ENCODE data around the gene C8B. TPM values are rescaled to one million over a fixed set of nuclear protein-coding genes. Genes with fewer than 3 reads are reported as not detected.

C8B gene
- total and polyA plus RNA-seq, 12 donors = not detected

DNA sequence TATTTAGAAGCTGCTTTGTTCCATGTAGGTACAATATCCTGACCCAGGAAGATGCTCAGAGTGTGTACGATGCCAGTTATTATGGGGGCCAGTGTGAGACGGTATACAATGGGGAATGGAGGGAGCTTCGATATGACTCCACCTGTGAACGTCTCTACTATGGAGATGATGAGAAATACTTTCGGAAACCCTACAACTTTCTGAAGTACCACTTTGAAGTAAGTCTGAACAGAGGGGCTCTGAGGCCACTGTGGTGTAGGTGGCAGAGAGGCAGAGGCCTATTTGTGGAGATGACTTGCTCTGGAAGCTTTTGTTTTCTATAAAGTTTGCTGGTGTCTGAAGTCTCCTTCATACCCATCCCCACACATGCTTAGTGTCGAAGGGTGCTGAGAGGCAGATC is 84.4 kb downstream of the C8B start:
- TF ChIP-seq, protein P1, sequence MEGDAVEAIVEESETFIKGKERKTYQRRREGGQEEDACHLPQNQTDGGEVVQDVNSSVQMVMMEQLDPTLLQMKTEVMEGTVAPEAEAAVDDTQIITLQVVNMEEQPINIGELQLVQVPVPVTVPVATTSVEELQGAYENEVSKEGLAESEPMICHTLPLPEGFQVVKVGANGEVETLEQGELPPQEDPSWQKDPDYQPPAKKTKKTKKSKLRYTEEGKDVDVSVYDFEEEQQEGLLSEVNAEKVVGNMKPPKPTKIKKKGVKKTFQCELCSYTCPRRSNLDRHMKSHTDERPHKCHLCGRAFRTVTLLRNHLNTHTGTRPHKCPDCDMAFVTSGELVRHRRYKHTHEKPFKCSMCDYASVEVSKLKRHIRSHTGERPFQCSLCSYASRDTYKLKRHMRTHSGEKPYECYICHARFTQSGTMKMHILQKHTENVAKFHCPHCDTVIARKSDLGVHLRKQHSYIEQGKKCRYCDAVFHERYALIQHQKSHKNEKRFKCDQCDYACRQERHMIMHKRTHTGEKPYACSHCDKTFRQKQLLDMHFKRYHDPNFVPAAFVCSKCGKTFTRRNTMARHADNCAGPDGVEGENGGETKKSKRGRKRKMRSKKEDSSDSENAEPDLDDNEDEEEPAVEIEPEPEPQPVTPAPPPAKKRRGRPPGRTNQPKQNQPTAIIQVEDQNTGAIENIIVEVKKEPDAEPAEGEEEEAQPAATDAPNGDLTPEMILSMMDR (IDR thresholded peaks at IDR 0.05) = no peak
- H3K27me3 ChIP-seq = no peaks in the 10 kb centered on the region
- ATAC-seq = no peak
- 94 to 95% methylated on average over 6 of the region's 6 CpGs for WGBS, 2 donors
- H3K4me3 ChIP-seq = no peak overlapping the region
- peaks cover 0 to 5% (median 0%) of the 10 kb centered on the region in 9 donors for H3K4me1 ChIP-seq
- no peak for DNase-seq
- H3K36me3 ChIP-seq = no peaks in the 10 kb centered on the region
- H3K27ac ChIP-seq = no peak overlapping the region
- intact Hi-C loops (cut with DNase I) = no loop called here
- no peaks in the 10 kb centered on the region for H3K9me3 ChIP-seq

DNA sequence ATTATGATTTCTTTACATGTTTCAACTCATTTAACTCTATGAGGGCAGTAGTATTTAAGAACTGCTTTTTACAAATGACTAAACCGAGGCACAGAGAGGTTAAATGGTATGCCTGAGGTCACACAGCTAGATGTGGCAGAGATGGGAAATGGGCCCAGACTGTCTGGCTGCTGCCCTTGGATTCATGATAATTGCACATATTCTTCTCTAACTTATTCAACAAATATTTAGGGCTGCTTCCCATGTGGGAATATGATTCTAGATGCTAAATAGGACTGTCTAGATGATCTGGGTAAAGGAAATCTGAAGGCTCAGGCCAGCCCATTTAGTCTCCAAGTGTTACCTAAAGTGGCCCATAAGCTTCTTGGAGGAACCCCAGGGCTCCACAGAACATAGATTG is 85.0 kb downstream of the C8B start:
- H3K4me1 ChIP-seq = peaks cover 0 to 5% (median 0%) of the 10 kb centered on the region in 9 donors
- ATAC-seq (no peak), DNase-seq (no peak)
- WGBS, 2 donors = 67 to 77% methylated on average over 1 of the region's 1 CpG
- H3K4me3 ChIP-seq = no peak overlapping the region
- H3K27me3 ChIP-seq = no peaks in the 10 kb centered on the region
- no peak overlapping the region for H3K27ac ChIP-seq
- no peaks in the 10 kb centered on the region for H3K36me3 ChIP-seq
- H3K9me3 ChIP-seq = no peaks in the 10 kb centered on the region
- TF ChIP-seq, protein P1 (IDR thresholded peaks at IDR 0.05) = no peak
- intact Hi-C loops (cut with DNase I) = no loop called here

Other genes starting within 250 kb of the C8B start
- 10 to 100 TPM in 5 of 10 donors, 1 to 10 TPM in 5; 8.0 to 17.4 (median 9.9) TPM for gene FYB2, start 146.6 kb downstream of the C8B start, total RNA-seq
- gene FYB2, start 146.6 kb downstream of the C8B start, polyA plus RNA-seq = 100 to 1,000 TPM in 1 of 2 donors, under 1 TPM in 1; 0.22 to 123 TPM
- under 1 TPM in 1 of 10 donors, not detected in 9; 0.09 TPM for gene C8A, start 111.2 kb downstream of the C8B start, total RNA-seq
- gene C8A, start 111.2 kb downstream of the C8B start, polyA plus RNA-seq = not detected

All from heart right ventricle (tissue), 16 donors.